C4-2B (cell line): ENCODE data around the gene SLC8A3.

Experiments used
- H3K27ac ChIP-seq: fragments of 450-650 bp; 2 replicates; pipeline ENCODE4 v1.5.1; 2017
- CTCF ChIP-seq: fragments of 450-650 bp; conservative IDR thresholded peaks from 2 replicates; pipeline ENCODE4 v1.5.1; 2017; ENCODE audit warnings: mild to moderate bottlenecking
- ZFX ChIP-seq: fragments of 450-650 bp; IDR thresholded peaks from 2 replicates; pipeline ENCODE4 v1.6.1; 2017

The SLC8A3 gene

DNA sequence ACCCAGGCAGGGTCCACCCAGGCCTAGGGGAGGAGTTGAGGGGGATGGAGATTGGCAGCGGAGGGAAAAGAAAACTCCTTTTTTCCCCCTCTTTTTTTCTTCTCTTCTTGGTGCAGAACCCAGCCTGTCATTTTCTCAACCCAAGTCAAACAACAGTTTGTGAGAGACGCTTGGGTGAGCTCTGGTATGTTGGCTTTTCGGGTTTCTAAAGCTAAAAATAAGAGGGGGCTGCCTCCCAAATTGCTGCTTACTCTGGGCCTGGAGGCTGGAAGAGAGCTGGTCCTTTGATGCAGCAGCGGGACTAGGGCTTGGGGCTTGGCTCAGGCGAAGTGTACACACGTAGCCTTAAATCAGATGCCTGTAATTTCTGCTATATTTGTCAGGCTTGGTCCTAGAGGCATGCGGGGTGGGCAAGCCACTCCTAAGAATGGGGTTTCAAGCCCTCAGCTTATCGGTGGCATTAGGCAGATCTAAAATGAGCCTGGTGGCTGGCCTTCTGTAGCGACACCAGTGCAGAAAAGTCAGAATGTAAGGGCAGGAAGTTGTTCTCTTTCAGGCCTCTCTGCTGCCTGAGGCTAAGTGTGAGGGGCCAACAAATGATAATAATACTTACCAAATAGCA lies 816 bp upstream of the SLC8A3 start:
- TF ChIP-seq CTCF (no peak), ZFX (no peak)
- no peak overlapping the region for H3K27ac ChIP-seq

DNA sequence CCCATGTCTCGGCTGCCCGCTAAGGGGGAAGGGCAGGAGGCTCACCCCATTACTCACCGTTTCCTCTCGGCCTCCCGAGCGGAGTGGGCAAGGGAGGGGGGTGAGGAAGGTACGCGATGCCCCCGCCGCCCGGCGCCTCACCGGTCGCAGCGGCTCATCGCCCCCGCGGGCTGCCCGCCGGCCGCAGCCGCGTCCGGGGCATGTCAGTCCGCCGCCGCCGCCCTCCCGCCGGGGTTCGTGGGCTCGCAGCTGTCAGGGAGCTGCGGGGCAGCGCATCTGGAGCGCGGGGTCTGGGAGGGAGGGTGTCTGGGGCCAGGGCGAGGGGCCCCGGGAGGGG lies 461 bp downstream of the SLC8A3 start:
- no peak for TF ChIP-seq CTCF
- no peak overlapping the region for H3K27ac ChIP-seq

- no peak overlapping the region for H3K27ac ChIP-seq
- TF ChIP-seq CTCF (no peak), ZFX (no peak)
These were observed 1.8 kb downstream of the SLC8A3 start for GRCh38 chr14:70186900-70187451.

GRCh38 chr14:70183991-70184390 lies 4.8 kb downstream of the SLC8A3 start:
- H3K27ac ChIP-seq = no peak overlapping the region
- TF ChIP-seq ZFX (no peak), CTCF (no peak)

DNA sequence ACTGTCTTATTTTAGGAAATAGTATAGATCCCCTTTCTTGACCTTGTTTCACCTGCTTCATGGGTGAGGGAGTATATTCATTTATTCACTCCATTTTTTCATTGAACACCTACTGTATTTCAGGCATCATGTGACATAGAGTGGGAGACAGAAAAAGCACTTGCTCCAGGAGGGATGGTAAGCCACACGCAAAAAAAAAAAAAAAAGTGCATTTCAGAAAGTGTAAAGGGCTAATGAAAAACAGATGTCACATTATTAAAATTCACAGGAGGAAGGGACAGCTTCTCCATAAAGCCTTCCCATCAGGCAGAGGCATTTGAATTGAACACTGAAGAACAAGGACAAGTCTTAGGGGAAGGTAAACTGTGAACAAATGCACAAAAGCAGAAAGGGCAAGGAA lies 7.5 kb downstream of the SLC8A3 start:
- H3K27ac ChIP-seq = no peak overlapping the region

GRCh38 chr14:70180718-70181117 lies 8.0 kb downstream of the SLC8A3 start:
- no peak for TF ChIP-seq ZFX
- TF ChIP-seq CTCF = no peak
- H3K27ac ChIP-seq = no peak overlapping the region

More for the DNA sequence above, 7.5 kb downstream of the SLC8A3 start:
- TF ChIP-seq ZFX (no peak), CTCF (no peak)

DNA sequence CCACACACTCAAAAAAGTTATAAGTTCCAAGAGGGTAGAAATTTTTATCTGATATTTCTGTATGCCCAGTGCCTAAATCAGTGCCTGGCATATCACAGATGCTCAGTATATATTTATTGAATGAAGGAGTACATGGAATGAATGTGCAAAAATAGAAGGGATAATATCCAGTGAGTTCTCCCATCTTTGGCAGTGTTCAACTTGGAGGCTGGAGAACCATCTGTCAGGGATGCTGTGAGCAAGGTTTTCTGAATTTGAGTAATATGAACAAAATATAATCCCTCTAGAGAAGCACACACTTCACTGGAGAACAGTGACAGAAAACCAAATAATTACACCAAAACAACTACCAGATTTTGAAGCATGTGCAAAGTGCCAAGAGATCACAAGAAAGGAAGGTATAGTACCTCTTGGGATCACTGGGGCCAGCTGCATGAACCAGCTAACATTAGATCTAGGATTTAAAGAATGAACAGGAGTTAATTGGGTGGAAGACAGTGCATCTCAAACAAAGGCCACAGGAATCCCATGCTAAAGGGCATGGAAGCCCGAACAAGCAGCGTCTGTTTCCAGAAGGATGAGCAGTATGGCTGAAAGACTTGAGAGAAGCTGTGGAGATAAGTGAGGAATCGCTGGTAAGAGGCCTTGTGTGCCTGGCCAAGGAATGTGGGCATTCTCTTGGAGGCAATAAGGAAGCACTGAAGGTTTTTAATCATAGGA lies 11.5 kb downstream of the SLC8A3 start:
- TF ChIP-seq CTCF (no peak), ZFX (no peak)
- no peak overlapping the region for H3K27ac ChIP-seq
